GM10248 (cell line): Measurements from ENCODE around the gene STX11.
A peak's percentile ranks its signal among the peaks of the same experiment; 100 is the strongest.

ENCODE experiments used
- CTCF ChIA-PET: fragments of 300-600 bp; sonication (Branson Sonifier 250); formaldehyde crosslinking; extraction: SDS; loops from one replicate; lab custom pipeline; 2021; ENCODE audit warnings: antibody characterized with exemption; lab: Yijun Ruan, JAX
- POLR2A ChIA-PET: fragments of 350-650 bp; sonication (Branson Sonifier 250); formaldehyde crosslinking; extraction: SDS; loops from one replicate; lab custom pipeline; 2020; ENCODE audit warnings: antibody characterized with exemption; lab: Yijun Ruan, JAX
- DNase-seq: peaks from one replicate; pipeline ENCODE4 v3.0.0; 2012; ENCODE audit errors: extremely low spot score
- CTCF ChIP-seq: IDR thresholded peaks from 2 replicates; pipeline ENCODE4 v1.5.1; 2012; ENCODE audit warnings: mild to moderate bottlenecking, low read depth; ENCODE audit errors: extremely low read depth, missing control alignments, control extremely low read depth

The STX11 gene

GRCh38 chr6:144144996-144145395 lies 5.3 kb upstream of the STX11 start:
- no peak for TF ChIP-seq CTCF
- POLR2A ChIA-PET: no interaction called here
- CTCF ChIA-PET: interaction anchor here (1.1 kb wide), 1 partner anchor 31 kb away, joined by 3 read pairs; no protein-coding TSS in a partner anchor
- DNase-seq: no peak

GRCh38 chr6:144145541-144145940 lies 4.8 kb upstream of the STX11 start:
- no peak for DNase-seq
- POLR2A ChIA-PET: interaction anchor here (0.6 kb wide), 1 partner anchor 28 kb away, joined by 3 read pairs; no protein-coding TSS in a partner anchor
- CTCF ChIA-PET: interaction anchor here (1.1 kb wide), 1 partner anchor 31 kb away, joined by 3 read pairs; no protein-coding TSS in a partner anchor
- no peak for TF ChIP-seq CTCF

- ChIA-PET CTCF (no interaction called here), POLR2A (no interaction called here)
- TF ChIP-seq CTCF: no peak
- no peak for DNase-seq
These were observed 1.4 kb upstream of the STX11 start for GRCh38 chr6:144148886-144149285.

GRCh38 chr6:144149558-144149893 lies 791 bp upstream of the STX11 start:
- DNase-seq: no peak
- POLR2A ChIA-PET: no interaction called here
- no peak for TF ChIP-seq CTCF
- CTCF ChIA-PET: interaction anchor here (1.4 kb wide), 1 partner anchor 67 kb away, joined by 5 read pairs; no protein-coding TSS in a partner anchor

GRCh38 chr6:144150710-144151657 lies 667 bp downstream of the STX11 start:
- TF ChIP-seq CTCF: peak; percentile 18
- CTCF ChIA-PET: interaction anchor here (0.6 to 1.8 kb wide), 7 partner anchors 10 to 65 kb away, joined by 3 to 5 read pairs (median 3); no protein-coding TSS in a partner anchor
- POLR2A ChIA-PET: interaction anchor here (1.0 kb wide), 1 partner anchor 9 kb away, joined by 3 read pairs; no protein-coding TSS in a partner anchor
- peak; percentile 63 for DNase-seq

GRCh38 chr6:144152334-144152900 lies 2.1 kb downstream of the STX11 start:
- no peak for TF ChIP-seq CTCF
- no peak for DNase-seq
- ChIA-PET POLR2A (no interaction called here), CTCF (interaction anchor here (1.1 kb wide), 1 partner anchor 14 kb away, joined by 3 read pairs; no protein-coding TSS in a partner anchor)
